ENCODE results near the gene ARIH1.
"Not testable (repeated sequence)": the region's sequence is repeated elsewhere in the genome, so short reads cannot be mapped to it uniquely, and the experiment has no call there.

ARIH1 gene, protein sequence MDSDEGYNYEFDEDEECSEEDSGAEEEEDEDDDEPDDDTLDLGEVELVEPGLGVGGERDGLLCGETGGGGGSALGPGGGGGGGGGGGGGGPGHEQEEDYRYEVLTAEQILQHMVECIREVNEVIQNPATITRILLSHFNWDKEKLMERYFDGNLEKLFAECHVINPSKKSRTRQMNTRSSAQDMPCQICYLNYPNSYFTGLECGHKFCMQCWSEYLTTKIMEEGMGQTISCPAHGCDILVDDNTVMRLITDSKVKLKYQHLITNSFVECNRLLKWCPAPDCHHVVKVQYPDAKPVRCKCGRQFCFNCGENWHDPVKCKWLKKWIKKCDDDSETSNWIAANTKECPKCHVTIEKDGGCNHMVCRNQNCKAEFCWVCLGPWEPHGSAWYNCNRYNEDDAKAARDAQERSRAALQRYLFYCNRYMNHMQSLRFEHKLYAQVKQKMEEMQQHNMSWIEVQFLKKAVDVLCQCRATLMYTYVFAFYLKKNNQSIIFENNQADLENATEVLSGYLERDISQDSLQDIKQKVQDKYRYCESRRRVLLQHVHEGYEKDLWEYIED
- total RNA-seq, result 120 to 276 (median 183) reads per million in 9 experiments

DNA sequence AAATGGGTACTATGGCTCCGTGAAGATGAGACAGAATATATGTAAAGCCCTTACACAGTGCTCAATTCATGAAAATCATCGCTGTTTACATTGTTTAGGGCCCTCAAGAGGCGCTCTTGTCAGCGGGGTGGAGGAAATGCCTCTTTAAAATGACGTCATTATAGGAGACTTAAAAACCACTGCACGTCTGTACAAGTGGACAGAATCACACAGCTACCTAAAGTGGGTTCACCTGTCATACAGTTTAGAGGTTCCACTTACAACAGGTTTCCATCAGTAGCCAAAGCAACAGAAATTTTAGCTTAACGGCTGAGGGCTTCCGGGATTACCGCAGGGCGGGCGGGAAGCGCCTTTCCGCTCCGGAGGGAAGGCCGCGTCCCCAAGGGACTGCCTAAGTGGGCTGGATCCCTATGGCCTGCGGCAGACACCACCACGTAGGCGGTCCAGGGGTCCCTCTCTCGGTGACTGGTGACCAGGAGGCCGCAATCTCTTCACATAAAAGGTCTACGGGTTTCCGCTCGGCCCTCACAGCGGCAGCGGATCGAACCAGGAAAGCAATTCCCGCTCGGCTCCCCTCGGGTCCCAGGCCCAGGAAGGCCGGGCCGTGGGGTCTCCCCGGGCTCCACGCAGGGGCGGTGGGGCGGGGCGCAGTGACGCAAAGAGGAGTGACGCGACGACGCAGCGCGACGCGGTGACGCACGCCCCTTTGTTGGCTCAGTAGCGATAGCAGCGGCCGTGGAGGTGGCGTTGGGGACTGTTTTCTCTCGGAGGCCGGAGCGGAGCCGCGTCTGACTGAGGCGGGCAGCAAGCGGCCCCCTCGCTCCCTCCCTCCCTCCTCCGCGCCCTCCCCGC is at the start of gene ARIH1:
Gene ARIH1, plus strand, starts transcription at position 717 of the 852 bp plus-strand sequence. CDS start 310 bp downstream, outside the sequence.
- Mint-ChIP-seq H3K4me3 (peak within 1 kb of the TSS; percentile 96 to 97), H3K27me3 (no peaks in the 10 kb centered on the region), H3K4me1 (ENCODE audit: low read depth in 2 of 2) (peaks cover 30 to 49% of the 10 kb centered on the region in 2 donors), H3K36me3 (ENCODE audit: insufficient read depth) (peaks cover 59% of the 10 kb centered on the region), H3K27ac (peak within 1 kb of the TSS; percentile 100), H3K9me3 (no peaks in the 10 kb centered on the region)
- ATAC-seq (replicated peaks) (peak; percentile 79), DNase-seq (peak; percentile 97 to 99 (median 98))

DNA sequence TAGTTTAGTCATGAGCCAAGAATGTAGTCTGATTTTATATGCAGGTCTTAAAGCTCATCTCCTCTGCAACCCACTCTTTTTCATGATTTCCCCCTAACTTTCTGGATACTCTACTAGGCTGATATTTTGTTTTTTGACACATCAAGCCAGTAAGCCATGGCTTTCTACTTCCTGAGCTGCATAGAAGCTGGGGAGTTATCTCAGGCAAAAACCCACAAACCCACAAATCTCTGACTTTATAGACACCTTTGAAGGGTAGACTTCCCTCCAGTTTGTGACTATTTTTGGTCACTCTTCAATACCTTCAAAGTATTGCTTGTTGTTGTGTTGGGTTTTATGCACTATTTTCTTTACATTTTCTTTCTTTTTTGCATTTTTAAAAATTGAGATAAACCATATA is 47.4 kb upstream of the ARIH1 start:
- H3K9me3 Mint-ChIP-seq, result peaks cover 0 to 6% of the 10 kb centered on the region in 2 donors
- no peaks in the 10 kb centered on the region for H3K4me1 Mint-ChIP-seq (ENCODE audit: low read depth in 2 of 2)
- DNase-seq, result no peak
- H3K4me3 Mint-ChIP-seq, result no peak overlapping the region
- no peak overlapping the region for H3K27ac Mint-ChIP-seq
- no peaks in the 10 kb centered on the region for H3K36me3 Mint-ChIP-seq (ENCODE audit: insufficient read depth)
- ATAC-seq (replicated peaks), result no peak
- peaks cover 12 to 16% of the 10 kb centered on the region in 2 donors for H3K27me3 Mint-ChIP-seq

DNA sequence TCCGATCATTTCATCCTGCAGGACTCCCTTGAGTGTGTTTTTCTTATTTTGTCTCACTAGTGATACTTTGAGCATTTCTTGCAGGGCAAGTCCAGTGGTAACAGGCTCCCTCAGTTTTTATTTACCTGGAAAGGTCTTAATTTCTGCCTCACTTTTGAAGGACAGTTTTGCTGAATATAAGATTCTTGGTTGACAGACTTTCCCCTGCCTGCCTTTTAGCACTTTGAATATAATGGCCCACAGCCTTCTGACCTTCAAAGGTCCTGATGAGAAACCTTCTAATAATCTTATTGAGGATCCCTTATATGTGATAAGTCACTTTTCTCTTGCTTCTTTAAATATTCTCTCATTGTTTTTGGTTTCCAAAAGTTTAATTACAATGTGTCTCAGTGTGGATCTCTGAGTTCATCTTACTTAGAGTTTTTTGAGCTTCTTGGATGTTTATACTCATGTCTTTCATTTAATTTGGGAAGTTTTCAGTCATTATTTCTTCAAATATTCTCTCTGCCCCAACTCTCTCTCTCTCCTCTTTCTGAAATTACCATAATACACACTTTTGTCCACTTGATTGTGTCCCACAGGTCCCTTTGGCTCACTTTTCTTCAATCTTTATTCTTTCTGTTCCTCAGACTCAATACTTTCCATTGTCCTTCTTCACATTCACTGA is 36.3 kb upstream of the ARIH1 start:
- no peak for ATAC-seq (replicated peaks)
- DNase-seq, result no peak
- Mint-ChIP-seq H3K27ac (no peak overlapping the region), H3K4me1 (ENCODE audit: low read depth in 2 of 2) (no peaks in the 10 kb centered on the region), H3K9me3 (peaks cover 5 to 7% of the 10 kb centered on the region in 2 donors), H3K27me3 (peaks cover 43 to 56% of the 10 kb centered on the region in 2 donors), H3K36me3 (ENCODE audit: insufficient read depth) (no peaks in the 10 kb centered on the region), H3K4me3 (no peak overlapping the region)

DNA sequence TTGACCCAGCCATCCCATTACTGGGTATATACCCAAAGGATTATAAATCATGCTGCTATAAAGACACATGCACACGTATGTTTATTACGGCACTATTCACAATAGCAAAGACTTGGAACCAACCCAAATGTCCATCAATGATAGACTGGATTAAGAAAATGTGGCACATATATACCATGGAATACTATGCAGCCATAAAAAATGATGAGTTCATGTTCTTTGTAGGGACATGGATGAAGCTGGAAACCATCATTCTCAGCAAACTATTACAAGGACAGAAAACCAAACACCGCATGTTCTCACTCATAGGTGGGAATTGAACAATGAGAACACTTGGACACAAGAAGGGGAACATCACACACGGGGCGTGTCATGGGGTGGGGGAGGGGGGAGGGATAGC is 31.3 kb upstream of the ARIH1 start:
- ATAC-seq (replicated peaks); H3K4me3 Mint-ChIP-seq; H3K27ac Mint-ChIP-seq; H3K4me1 Mint-ChIP-seq (ENCODE audit: low read depth in 2 of 2); H3K36me3 Mint-ChIP-seq (ENCODE audit: insufficient read depth); DNase-seq; H3K9me3 Mint-ChIP-seq: not testable (repeated sequence)
- H3K27me3 Mint-ChIP-seq, result peaks cover 13 to 32% of the 10 kb centered on the region in 2 donors

DNA sequence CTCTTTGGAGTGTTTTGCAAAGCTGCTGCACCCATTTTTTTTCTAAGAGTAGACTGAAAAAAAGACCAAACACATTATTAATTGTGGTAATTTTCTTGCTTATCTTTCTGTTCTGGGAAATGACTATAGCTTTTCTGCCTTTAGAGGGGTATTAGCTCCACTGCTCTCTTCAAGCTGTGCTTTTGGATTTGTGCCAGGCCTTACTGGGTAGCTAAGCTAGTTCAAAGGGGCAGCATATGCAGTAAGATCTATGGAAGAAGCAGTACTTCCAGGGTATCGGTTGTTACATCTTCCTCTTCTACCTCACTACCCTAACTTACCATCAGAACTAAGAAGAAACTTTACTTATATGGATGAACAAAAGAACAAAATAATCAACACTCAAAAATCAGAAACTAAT is 28.7 kb upstream of the ARIH1 start:
- no peaks in the 10 kb centered on the region for H3K9me3 Mint-ChIP-seq
- H3K27me3 Mint-ChIP-seq, result peaks cover 13 to 27% of the 10 kb centered on the region in 2 donors
- ATAC-seq (replicated peaks), result no peak
- H3K36me3 Mint-ChIP-seq (ENCODE audit: insufficient read depth), result no peaks in the 10 kb centered on the region
- no peak overlapping the region for H3K27ac Mint-ChIP-seq
- H3K4me3 Mint-ChIP-seq, result no peak overlapping the region
- H3K4me1 Mint-ChIP-seq (ENCODE audit: low read depth in 2 of 2), result no peaks in the 10 kb centered on the region
- DNase-seq, result no peak

DNA sequence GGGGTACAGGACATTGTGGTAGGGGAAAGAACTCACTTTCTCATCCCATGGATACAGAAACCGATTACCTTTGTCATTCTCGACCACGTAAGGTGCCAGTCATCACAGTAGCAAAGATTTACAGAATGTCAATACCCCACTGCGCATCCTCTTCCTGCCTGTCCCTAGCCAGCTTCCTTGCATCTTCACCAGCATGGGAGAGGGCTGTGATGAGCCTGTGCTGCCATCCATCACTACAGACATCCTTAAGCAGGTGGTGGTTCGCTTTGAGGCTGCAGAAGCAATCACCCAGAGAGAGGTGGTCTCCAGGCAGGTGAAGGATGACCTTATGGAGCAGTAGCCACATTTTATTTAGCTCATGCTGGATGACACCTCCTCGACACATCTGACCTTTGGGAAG is 23.3 kb upstream of the ARIH1 start:
- no peak overlapping the region for H3K27ac Mint-ChIP-seq
- no peaks in the 10 kb centered on the region for H3K27me3 Mint-ChIP-seq
- DNase-seq, result no peak
- H3K4me1 Mint-ChIP-seq (ENCODE audit: low read depth in 2 of 2), result no peaks in the 10 kb centered on the region
- H3K9me3 Mint-ChIP-seq, result no peaks in the 10 kb centered on the region
- no peak overlapping the region for H3K4me3 Mint-ChIP-seq
- no peaks in the 10 kb centered on the region for H3K36me3 Mint-ChIP-seq (ENCODE audit: insufficient read depth)
- no peak for ATAC-seq (replicated peaks)

DNA sequence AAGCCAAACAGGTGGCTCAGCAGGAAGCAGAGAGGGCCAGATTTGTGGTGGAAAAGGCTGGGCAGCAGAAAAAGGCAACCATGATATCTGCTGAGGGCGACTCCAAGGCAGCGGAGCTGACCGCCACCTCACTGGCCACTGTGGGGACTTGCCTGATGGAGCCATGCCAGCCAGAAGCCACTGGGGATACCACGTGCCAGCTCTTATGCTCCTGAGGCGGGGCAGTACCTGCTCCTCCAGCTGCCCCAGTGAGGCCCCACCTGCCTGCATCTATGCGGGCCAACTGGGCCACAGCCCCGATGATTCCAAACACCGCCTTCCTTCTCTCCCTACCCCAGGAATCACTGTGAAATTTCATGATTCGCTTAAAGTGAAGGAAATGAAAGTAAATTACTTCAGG is 22.9 kb upstream of the ARIH1 start:
- Mint-ChIP-seq H3K27ac (no peak overlapping the region), H3K4me3 (no peak overlapping the region), H3K36me3 (ENCODE audit: insufficient read depth) (no peaks in the 10 kb centered on the region), H3K27me3 (peaks cover 0 to 3% of the 10 kb centered on the region in 2 donors), H3K4me1 (ENCODE audit: low read depth in 2 of 2) (no peaks in the 10 kb centered on the region), H3K9me3 (no peaks in the 10 kb centered on the region)
- DNase-seq (no peak), ATAC-seq (replicated peaks) (no peak)

DNA sequence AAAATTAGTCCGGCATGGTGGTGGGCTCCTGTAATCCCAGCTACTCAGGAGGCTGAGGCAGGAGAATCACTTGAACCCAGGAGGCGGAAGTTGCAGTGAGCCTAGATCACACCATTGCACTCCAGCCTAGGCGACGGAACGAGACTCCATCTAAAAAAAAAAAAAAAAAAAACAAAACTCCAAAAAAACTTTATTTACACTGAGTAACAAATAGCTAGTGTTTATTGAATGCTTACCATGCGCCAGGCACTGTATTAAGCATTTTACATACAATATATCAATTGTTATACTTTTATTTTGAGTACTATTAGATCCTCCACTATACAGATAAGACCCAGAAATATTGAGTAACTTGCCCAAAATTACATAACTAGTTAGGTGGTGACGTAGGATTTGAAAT is 17.4 kb upstream of the ARIH1 start:
- no peaks in the 10 kb centered on the region for H3K9me3 Mint-ChIP-seq
- H3K4me3 Mint-ChIP-seq, result no peak overlapping the region
- no peaks in the 10 kb centered on the region for H3K36me3 Mint-ChIP-seq (ENCODE audit: insufficient read depth)
- H3K27me3 Mint-ChIP-seq, result peaks cover 0 to 9% of the 10 kb centered on the region in 2 donors
- ATAC-seq (replicated peaks) (no peak), DNase-seq (no peak)
- no peak overlapping the region for H3K27ac Mint-ChIP-seq
- H3K4me1 Mint-ChIP-seq (ENCODE audit: low read depth in 2 of 2), result peaks cover under 1 to 2% of the 10 kb centered on the region in 2 donors

DNA sequence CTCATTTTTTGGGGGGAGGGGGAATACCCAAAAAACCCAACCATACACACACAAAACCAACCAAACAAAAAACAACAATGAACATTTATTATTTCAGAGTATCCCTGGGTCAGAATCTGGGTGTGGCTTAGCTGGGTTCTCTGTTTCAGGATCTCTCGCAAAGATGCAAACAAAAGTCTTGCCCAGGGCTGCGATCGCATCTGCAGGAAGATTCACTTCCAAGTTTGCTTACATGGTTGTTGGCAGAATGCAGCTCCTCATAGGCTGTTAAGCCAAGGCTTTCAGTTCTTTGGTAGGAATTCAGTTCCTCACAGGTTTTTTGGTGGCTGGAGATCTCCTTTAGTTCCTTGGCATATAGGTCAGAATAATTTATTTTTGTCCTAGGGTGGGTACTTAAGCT is 13.7 kb upstream of the ARIH1 start:
- no peak for DNase-seq
- no peaks in the 10 kb centered on the region for H3K9me3 Mint-ChIP-seq

DNA sequence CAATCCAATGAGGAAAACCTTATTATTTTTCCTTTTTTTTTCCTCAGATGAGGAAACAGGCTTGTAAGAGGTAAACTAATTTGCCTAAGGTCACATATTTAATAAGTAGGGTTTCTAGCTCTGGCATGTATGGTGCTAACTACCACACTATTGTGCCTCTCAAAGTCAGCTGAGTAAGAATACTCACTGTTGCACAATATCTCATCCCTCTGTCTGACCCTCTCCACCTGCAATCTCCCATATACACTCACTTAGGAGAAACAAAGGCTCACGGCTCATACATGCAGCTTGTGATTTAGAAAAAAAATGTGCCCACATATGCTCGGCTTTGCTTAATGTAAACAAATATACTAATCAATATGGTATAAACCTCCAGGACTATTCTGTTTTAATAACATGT is 10.4 kb upstream of the ARIH1 start:
- Mint-ChIP-seq H3K27me3 (no peaks in the 10 kb centered on the region), H3K4me3 (no peak overlapping the region), H3K4me1 (ENCODE audit: low read depth in 2 of 2) (peaks cover 3 to 12% of the 10 kb centered on the region in 2 donors), H3K27ac (no peak overlapping the region), H3K36me3 (ENCODE audit: insufficient read depth) (no peaks in the 10 kb centered on the region), H3K9me3 (no peaks in the 10 kb centered on the region)
- DNase-seq (no peak), ATAC-seq (replicated peaks) (no peak)

More for the DNA sequence above, 13.7 kb upstream of the ARIH1 start:
- Mint-ChIP-seq H3K27me3 (peaks cover 0 to 9% of the 10 kb centered on the region in 2 donors), H3K4me3 (no peak overlapping the region), H3K4me1 (ENCODE audit: low read depth in 2 of 2) (peaks cover 3 to 12% of the 10 kb centered on the region in 2 donors), H3K36me3 (ENCODE audit: insufficient read depth) (no peaks in the 10 kb centered on the region), H3K27ac (no peak overlapping the region)
- ATAC-seq (replicated peaks), result no peak

DNA sequence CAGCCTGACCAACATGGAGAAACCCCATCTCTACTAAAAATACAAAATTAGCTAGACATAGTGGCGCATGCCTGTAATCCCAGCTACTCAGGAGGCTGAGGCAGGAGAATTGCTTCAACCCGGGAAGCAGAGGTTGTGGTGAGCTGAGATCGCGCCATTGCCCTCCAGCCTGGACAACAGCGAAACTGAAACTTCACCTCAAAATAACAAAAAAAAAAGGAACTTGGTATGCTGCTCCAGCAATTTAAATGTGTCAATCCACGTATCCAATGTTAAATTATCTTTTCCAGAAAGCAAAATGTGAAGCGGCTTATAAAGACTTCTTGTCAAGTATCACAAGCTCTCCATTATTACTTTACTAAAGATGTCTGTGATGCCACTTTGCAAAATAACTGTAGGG is 9.9 kb upstream of the ARIH1 start:
- Mint-ChIP-seq H3K27me3 (no peaks in the 10 kb centered on the region), H3K9me3 (no peaks in the 10 kb centered on the region), H3K4me1 (ENCODE audit: low read depth in 2 of 2) (peaks cover 3 to 12% of the 10 kb centered on the region in 2 donors), H3K36me3 (ENCODE audit: insufficient read depth) (no peaks in the 10 kb centered on the region), H3K4me3 (no peak overlapping the region), H3K27ac (no peak overlapping the region)
- no peak for DNase-seq
- ATAC-seq (replicated peaks), result no peak

DNA sequence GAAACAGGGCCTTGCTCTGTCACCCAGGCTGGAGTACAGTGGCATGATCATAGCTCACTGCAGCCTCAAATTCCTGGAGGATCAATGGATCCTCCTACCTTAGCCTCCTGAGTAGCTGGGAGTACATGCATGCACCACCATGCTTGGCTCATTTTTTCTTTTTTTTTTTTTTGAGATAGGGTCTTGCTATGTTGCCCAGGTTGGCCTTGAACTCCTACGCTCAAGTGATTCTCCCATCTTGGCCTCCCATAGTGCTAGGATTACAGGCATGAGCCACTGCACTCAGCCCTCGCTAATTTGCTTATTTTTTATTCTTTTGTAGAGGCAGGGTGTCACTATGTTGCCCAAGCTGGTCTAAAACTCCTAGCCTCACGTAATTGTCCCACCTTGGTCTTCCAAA is 6.0 kb upstream of the ARIH1 start:
- Mint-ChIP-seq H3K27ac (no peak overlapping the region), H3K4me3 (no peak overlapping the region), H3K4me1 (ENCODE audit: low read depth in 2 of 2) (peaks cover 2 to 14% of the 10 kb centered on the region in 2 donors), H3K27me3 (no peaks in the 10 kb centered on the region), H3K36me3 (ENCODE audit: insufficient read depth) (peaks cover 9% of the 10 kb centered on the region), H3K9me3 (no peaks in the 10 kb centered on the region)
- DNase-seq, result no peak
- no peak for ATAC-seq (replicated peaks)

DNA sequence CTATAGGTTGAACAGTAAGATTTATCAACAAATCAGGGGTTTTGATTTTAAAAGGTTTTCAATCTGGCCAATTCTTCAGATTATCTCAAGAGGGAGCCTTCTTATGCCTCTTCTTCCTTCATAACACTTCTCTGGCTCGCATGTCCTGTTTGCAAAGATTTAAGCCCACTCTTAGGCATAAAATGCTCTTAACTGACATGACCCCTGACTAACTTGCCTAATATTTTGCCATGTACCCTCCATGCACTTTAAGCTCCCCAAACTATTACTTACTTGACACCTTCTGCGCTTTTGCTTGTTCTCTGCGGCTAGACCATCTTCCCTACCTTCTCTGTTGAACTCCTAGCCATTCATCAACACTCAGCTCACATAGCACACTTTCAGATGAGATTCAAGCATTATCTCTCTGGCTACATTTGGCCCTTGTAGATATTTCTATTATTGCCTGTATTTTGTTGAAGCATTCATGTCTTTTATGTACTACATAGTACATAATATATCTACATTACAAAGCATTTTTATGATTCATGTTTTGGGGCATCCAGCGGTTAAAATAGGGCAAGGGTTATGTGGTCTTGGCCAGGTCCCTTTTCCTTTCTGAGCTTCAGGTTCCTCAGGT is 1.0 kb upstream of the ARIH1 start:
- Mint-ChIP-seq H3K27ac (peak overlapping the region; percentile 100), H3K4me3 (peak overlapping the region; percentile 96 to 97), H3K27me3 (no peaks in the 10 kb centered on the region), H3K9me3 (no peaks in the 10 kb centered on the region), H3K36me3 (ENCODE audit: insufficient read depth) (peaks cover 55% of the 10 kb centered on the region), H3K4me1 (ENCODE audit: low read depth in 2 of 2) (peaks cover 26 to 43% of the 10 kb centered on the region in 2 donors)
- ATAC-seq (replicated peaks) (no peak), DNase-seq (no peak)

Measured in effector memory CD8-positive, alpha-beta T cell (primary cell).